ENCODE results near the gene E4F1. TPM values are rescaled to one million over a fixed set of nuclear protein-coding genes. Genes with fewer than 3 reads are reported as not detected.
A peak's percentile ranks its signal among the peaks of the same experiment; 100 is the strongest.

Gene E4F1
- total RNA-seq, 1 experiment from 2014 or later, result 41.6 TPM

DNA sequence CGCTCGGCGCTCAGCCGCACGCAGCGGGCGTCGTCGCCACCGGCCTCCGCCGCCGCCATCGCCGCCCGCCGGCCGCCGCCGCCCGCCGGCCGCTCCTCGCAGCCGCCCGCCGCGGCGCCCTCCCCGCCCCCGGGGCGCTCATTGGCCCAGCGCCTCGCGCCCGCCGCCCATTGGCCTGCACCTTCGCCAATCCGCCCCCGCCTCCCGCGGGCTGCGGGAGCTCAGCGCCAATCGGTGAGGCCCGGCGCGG is 8.7 kb upstream of the E4F1 start, which contains the start of gene PGP:
TSS of gene PGP (minus strand) at position 122 of the 250 bp plus-strand sequence. CDS start at position 59, 63 bp downstream.
- H3K27me3 ChIP-seq (replicated peaks; ENCODE audit: insufficient read depth, low read depth, low read length, poor library complexity), result no peaks in the 10 kb centered on the region
- POLR2A ChIA-PET (ENCODE audit: low non-redundant PET), result interaction anchor here (0.5 to 0.6 kb wide), 2 partner anchors 179 to 212 kb away, joined by 3 to 4 read pairs; no protein-coding TSS in a partner anchor
- no TSS peak for BruUV-seq (replicated peaks)
- H3K4me1 ChIP-seq (ENCODE audit: insufficient read depth, low read length, poor library complexity, severe bottlenecking), result peaks cover 11% of the 10 kb centered on the region
- H3K9me3 ChIP-seq (ENCODE audit: low read depth, low read length, poor library complexity, severe bottlenecking), result no peaks in the 10 kb centered on the region
- intact Hi-C loops (cut with micrococcal nuclease; ENCODE audit: unreplicated experiment), result loop anchor here (10.0 kb wide), 1 partner anchor 210 kb away; the partner anchor contains the start of gene ZNF598
- TF ChIP-seq, protein P1, sequence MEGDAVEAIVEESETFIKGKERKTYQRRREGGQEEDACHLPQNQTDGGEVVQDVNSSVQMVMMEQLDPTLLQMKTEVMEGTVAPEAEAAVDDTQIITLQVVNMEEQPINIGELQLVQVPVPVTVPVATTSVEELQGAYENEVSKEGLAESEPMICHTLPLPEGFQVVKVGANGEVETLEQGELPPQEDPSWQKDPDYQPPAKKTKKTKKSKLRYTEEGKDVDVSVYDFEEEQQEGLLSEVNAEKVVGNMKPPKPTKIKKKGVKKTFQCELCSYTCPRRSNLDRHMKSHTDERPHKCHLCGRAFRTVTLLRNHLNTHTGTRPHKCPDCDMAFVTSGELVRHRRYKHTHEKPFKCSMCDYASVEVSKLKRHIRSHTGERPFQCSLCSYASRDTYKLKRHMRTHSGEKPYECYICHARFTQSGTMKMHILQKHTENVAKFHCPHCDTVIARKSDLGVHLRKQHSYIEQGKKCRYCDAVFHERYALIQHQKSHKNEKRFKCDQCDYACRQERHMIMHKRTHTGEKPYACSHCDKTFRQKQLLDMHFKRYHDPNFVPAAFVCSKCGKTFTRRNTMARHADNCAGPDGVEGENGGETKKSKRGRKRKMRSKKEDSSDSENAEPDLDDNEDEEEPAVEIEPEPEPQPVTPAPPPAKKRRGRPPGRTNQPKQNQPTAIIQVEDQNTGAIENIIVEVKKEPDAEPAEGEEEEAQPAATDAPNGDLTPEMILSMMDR (conservative IDR thresholded peaks at IDR 0.05; ENCODE audit: low read depth, low read length), result no peak
- TF ChIP-seq EZH2 (IDR thresholded peaks at IDR 0.05; ENCODE audit: borderline replicate concordance, low read depth, low read length, poor library complexity, severe bottlenecking), result no peak
- CTCF ChIA-PET, result no interaction called here
- no peak for DNase-seq (ENCODE audit: low spot score)
- H3K36me3 ChIP-seq (ENCODE audit: insufficient read depth, low read length, poor library complexity, severe bottlenecking), result peaks cover under 1% of the 10 kb centered on the region
- H3K27ac ChIP-seq (ENCODE audit: low read depth, low read length, poor library complexity, severe bottlenecking), result peak within 1 kb of the TSS; percentile 84
- peak within 1 kb of the TSS; percentile 91 for H3K4me3 ChIP-seq (ENCODE audit: low read depth, low read length, poor library complexity, severe bottlenecking)

- DNase-seq (ENCODE audit: low spot score), result no peak
- Histone ChIP-seq H3K36me3 (ENCODE audit: insufficient read depth, low read length, poor library complexity, severe bottlenecking) (no peaks in the 10 kb centered on the region), H3K9me3 (ENCODE audit: low read depth, low read length, poor library complexity, severe bottlenecking) (no peaks in the 10 kb centered on the region), H3K4me3 (ENCODE audit: low read depth, low read length, poor library complexity, severe bottlenecking) (no peak overlapping the region), H3K27ac (ENCODE audit: low read depth, low read length, poor library complexity, severe bottlenecking) (no peak overlapping the region), H3K27me3 (replicated peaks; ENCODE audit: insufficient read depth, low read depth, low read length, poor library complexity) (no peaks in the 10 kb centered on the region), H3K4me1 (ENCODE audit: insufficient read depth, low read length, poor library complexity, severe bottlenecking) (peaks cover 11% of the 10 kb centered on the region)
- CTCF ChIA-PET, result no interaction called here
- BruUV-seq (replicated peaks), result no TSS peak
- intact Hi-C loops (cut with micrococcal nuclease; ENCODE audit: unreplicated experiment), result loop anchor here (10.0 kb wide), 1 partner anchor 212 kb away; the partner anchor contains the start of gene ZNF598
- POLR2A ChIA-PET (ENCODE audit: low non-redundant PET), result no interaction called here
- TF ChIP-seq EZH2 (IDR thresholded peaks at IDR 0.05; ENCODE audit: borderline replicate concordance, low read depth, low read length, poor library complexity, severe bottlenecking), result no peak
- TF ChIP-seq, protein P1 (conservative IDR thresholded peaks at IDR 0.05; ENCODE audit: low read depth, low read length), result no peak
Observed at GRCh38 chr16:2216330-2216729, 7.1 kb upstream of the E4F1 start.

- TF ChIP-seq, protein P1 (conservative IDR thresholded peaks at IDR 0.05; ENCODE audit: low read depth, low read length), result peak; percentile 13; the same call in 1 of the 2 replicates
- no peak for TF ChIP-seq EZH2 (IDR thresholded peaks at IDR 0.05; ENCODE audit: borderline replicate concordance, low read depth, low read length, poor library complexity, severe bottlenecking)
- TSS peak; percentile 59 for BruUV-seq (replicated peaks)
- Histone ChIP-seq H3K27me3 (replicated peaks; ENCODE audit: insufficient read depth, low read depth, low read length, poor library complexity) (no peaks in the 10 kb centered on the region), H3K9me3 (ENCODE audit: low read depth, low read length, poor library complexity, severe bottlenecking) (no peaks in the 10 kb centered on the region), H3K4me1 (ENCODE audit: insufficient read depth, low read length, poor library complexity, severe bottlenecking) (no peaks in the 10 kb centered on the region), H3K27ac (ENCODE audit: low read depth, low read length, poor library complexity, severe bottlenecking) (peak overlapping the region; percentile 91), H3K4me3 (ENCODE audit: low read depth, low read length, poor library complexity, severe bottlenecking) (peak overlapping the region; percentile 94), H3K36me3 (ENCODE audit: insufficient read depth, low read length, poor library complexity, severe bottlenecking) (peaks cover 10% of the 10 kb centered on the region)
- ChIA-PET CTCF (no interaction called here), POLR2A (ENCODE audit: low non-redundant PET) (no interaction called here)
- peak; percentile 54 for DNase-seq (ENCODE audit: low spot score)
- intact Hi-C loops (cut with micrococcal nuclease; ENCODE audit: unreplicated experiment), result loop anchor here (5.0 kb wide), 1 partner anchor 67 kb away; the partner anchor contains the start of gene TRAF7
Observed at GRCh38 chr16:2223942-2224486, 623 bp downstream of the E4F1 start.
